AG10803 (cell line): ENCODE data around the gene TSPAN14.

Experiments used
- DNase-seq: peaks from one replicate; pipeline ENCODE4 v3.0.0; 2010; ENCODE audit warnings: low read depth
- H3K4me3 ChIP-seq: 2 replicates; pipeline ENCODE4 v1.5.1; 2011; ENCODE audit warnings: mild to moderate bottlenecking, low read length, control low read depth
- TF ChIP-seq, protein P1 (sequence below): conservative IDR thresholded peaks from 2 replicates; pipeline ENCODE4 v1.5.1; 2011; ENCODE audit warnings: mild to moderate bottlenecking, low read length, control low read depth, inconsistent platforms

Gene TSPAN14

GRCh38 chr10:80545258-80545881 is 91.3 kb downstream of the TSPAN14 start:
- DNase-seq: no peak
- H3K4me3 ChIP-seq: no peak overlapping the region
- TF ChIP-seq, protein P1, sequence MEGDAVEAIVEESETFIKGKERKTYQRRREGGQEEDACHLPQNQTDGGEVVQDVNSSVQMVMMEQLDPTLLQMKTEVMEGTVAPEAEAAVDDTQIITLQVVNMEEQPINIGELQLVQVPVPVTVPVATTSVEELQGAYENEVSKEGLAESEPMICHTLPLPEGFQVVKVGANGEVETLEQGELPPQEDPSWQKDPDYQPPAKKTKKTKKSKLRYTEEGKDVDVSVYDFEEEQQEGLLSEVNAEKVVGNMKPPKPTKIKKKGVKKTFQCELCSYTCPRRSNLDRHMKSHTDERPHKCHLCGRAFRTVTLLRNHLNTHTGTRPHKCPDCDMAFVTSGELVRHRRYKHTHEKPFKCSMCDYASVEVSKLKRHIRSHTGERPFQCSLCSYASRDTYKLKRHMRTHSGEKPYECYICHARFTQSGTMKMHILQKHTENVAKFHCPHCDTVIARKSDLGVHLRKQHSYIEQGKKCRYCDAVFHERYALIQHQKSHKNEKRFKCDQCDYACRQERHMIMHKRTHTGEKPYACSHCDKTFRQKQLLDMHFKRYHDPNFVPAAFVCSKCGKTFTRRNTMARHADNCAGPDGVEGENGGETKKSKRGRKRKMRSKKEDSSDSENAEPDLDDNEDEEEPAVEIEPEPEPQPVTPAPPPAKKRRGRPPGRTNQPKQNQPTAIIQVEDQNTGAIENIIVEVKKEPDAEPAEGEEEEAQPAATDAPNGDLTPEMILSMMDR: no peak

GRCh38 chr10:80552151-80552646 is 98.1 kb downstream of the TSPAN14 start:
- no peak overlapping the region for H3K4me3 ChIP-seq
- TF ChIP-seq, protein P1: no peak
- DNase-seq: no peak

DNA sequence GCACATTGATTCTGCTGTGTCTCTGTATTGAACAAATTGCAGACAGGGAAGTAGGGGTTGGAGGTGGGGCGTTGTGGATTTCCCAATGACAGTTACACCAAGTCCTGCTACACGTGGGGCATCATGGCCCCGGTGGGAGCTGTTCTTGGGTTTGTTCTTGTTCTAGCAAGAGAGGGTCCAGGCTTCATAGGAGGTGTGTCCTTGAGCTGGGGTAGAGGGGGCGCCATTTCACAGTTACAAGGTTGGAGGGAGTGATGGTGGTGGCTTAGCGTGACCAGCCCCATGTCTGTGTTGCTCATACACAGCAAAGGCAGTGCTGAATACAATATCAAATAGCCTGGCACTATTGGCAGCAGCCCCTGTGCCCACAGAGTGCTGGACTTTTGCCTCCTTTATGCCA is 99.3 kb downstream of the TSPAN14 start:
- DNase-seq: no peak
- TF ChIP-seq, protein P1: no peak

DNA sequence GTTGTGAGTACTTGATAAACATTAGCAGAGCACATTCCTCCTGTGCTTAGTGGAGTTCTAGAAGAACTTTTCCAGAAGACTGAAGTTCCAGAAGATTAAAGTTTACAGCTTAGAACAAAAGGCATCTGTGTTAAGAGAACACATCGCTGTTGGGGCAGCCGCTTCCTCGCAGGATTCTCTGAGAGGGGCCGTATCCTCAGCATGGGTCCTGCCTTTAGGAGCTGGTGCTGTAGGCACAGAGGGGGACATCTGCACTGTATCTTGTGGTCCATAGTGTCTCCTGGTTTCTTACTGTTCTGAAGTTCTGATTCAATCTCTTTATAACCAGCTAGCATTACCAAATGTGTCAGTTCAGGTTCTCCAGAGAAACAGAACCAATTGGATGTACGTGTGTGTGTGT is 99.9 kb downstream of the TSPAN14 start:
- H3K4me3 ChIP-seq: no peak overlapping the region
- DNase-seq: no peak
- TF ChIP-seq, protein P1: no peak

More for the DNA sequence above, 99.3 kb downstream of the TSPAN14 start:
- no peak overlapping the region for H3K4me3 ChIP-seq

DNA sequence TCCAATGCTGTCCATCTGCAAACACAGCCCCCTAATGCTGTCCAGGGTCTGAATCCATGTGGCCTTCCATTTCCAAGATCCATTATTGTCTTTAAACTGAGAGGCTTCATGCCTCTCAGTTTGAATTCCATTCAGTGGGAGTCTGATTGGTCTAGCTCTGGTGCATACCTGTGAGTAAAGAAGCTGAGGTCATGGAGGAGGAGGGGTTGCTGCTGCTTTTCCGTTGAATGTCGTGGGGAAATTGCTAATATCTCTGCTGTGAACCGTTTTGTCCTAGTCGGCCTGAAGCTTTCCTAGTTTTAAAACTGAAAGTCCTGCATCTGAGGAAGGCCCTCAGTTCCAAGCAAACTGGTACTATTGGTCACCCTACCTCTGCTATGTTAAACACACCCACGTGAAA is 101.3 kb downstream of the TSPAN14 start:
- TF ChIP-seq, protein P1: no peak
- DNase-seq: no peak
- no peak overlapping the region for H3K4me3 ChIP-seq

DNA sequence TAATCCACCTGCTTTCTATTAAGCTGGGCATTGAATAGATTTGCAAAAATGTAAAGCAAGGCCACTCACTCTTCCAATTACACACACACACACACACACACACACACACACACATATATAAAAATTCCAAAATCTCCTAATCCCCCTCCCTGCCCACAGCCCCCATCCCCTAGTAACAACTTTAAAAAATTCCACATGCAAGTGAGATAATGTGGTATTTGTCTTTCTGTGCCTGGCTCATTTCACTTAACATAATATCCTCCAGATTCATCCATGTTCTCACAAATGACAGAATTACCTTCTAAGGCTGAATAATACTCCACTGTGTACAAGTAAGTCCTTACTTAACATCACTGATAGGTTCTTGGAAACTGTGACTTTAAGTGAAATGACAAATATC is 107.8 kb downstream of the TSPAN14 start:
- TF ChIP-seq, protein P1: no peak
- no peak for DNase-seq
- no peak overlapping the region for H3K4me3 ChIP-seq

DNA sequence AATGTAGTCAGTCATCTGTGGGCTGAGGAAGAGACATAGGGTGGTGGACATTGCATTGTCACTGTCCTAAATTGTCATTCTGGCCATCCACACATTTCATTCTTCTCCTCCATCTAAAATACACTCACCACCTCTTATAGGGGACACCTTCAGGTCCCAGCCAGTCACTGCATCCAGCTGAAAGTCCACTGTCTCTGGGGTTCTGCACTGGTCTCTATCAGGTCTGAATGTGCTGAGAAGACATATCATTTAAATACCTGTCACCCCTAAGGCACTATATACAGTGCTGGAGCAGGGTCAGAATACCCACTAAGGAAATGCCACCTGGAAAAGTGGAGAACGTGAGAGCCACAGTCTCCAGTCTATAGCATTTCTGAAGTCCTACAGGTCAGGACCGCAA is 113.2 kb downstream of the TSPAN14 start:
- H3K4me3 ChIP-seq: no peak overlapping the region
- no peak for DNase-seq
- TF ChIP-seq, protein P1: no peak
